Measurements from ENCODE around the gene QSOX2. TPM values are rescaled to one million over a fixed set of nuclear protein-coding genes. Genes with fewer than 3 reads are reported as not detected.

Gene QSOX2
- polyA plus RNA-seq, 1 experiment: 14.7 TPM

DNA sequence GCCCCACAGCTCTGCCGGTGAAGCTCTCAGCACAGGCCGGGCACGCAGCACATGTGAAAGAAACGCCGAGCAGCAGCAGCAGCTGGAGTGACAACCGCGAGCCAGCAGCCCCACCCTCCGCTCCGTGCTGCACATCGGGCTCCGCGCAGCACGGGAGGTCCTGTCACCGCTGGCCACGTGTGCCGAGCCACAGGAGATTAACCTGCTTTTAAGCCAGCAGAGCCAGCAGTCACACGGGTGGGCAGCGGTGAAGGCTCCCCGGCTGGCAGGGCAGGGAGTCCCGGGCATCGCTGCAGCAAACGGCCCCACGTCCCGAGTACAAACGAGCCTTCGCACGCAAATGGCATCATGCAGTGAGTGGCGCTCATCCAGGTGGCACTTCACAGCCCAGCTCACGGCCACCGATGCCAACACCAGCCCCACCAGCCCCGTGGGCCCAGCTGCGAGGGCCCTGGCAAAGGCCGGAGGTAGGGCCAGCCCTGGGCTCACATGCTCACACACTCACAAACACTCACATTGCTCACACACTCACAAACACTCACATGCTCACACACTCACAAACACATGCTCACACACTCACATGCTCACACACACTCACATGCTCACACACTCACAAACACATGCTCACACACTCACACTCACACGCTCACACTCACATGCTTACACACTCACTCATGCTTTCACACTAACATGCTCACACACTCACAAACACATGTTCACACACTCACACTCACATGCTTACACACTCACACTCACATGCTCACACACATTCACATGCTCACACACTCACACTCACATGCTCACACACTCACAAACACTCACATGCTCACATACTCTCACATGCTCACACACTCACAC, 47.2 kb upstream of the QSOX2 start:
- no peak overlapping the region for H3K27ac ChIP-seq (ENCODE audit: low read depth, low read length)
- ChIA-PET CTCF (no interaction called here), POLR2A (no interaction called here)
- no peak overlapping the region for H3K4me3 ChIP-seq (ENCODE audit: low read depth, low read length)
- TF ChIP-seq CTCF (IDR thresholded peaks at IDR 0.05; ENCODE audit: low read depth, low read length): no peak
- peaks cover 21% of the 10 kb centered on the region for H3K9me3 ChIP-seq (ENCODE audit: control insufficient read depth, insufficient read depth, low read length)
- no peak for DNase-seq (ENCODE audit: low read depth, low spot score)
- H3K27me3 ChIP-seq (ENCODE audit: control insufficient read depth, insufficient read depth, low read length): peaks cover 37% of the 10 kb centered on the region

GRCh38 chr9:136292026-136292538, 46.5 kb upstream of the QSOX2 start:
- peaks cover 21% of the 10 kb centered on the region for H3K9me3 ChIP-seq (ENCODE audit: control insufficient read depth, insufficient read depth, low read length)
- TF ChIP-seq CTCF (IDR thresholded peaks at IDR 0.05; ENCODE audit: low read depth, low read length): no peak
- POLR2A ChIA-PET: no interaction called here
- H3K4me3 ChIP-seq (ENCODE audit: low read depth, low read length): no peak overlapping the region
- no peak overlapping the region for H3K27ac ChIP-seq (ENCODE audit: low read depth, low read length)
- DNase-seq (ENCODE audit: low read depth, low spot score): no peak
- CTCF ChIA-PET: no interaction called here
- H3K27me3 ChIP-seq (ENCODE audit: control insufficient read depth, insufficient read depth, low read length): peaks cover 38% of the 10 kb centered on the region

DNA sequence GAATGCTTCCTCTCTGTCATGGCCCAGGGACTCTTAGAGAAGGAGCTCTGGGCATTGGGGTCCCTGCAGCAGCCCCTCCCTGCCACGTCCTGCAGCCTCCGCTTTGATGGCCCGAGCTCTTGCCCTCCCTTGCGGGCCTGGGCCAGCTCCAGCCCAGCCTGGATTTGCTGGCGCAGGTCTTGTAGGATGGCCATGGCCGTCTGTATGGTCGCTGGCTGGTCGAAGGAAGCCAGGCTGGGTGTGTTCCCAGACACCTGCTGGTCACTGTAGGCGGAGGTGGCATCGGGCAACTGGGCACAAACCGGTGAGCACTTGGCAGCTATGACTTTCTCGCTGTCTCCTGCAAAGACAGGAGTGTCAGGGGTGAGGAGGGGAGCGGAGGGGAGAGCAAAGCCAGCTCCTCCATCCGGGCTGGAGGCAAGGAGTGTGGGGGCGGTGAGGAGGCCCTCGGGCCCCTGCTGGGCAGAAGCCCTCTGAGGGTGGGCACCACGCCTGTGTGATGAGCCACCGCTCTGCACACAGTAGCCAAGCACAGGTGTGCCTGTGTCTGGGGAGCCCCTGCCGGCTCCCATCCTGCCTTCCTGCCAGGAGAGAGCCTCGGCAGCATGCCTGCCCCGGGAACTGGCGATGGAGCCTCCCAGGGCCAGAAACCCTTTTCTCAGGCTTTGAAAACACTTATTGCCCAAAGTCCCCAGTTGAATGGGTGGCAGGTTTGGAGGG, 45.9 kb upstream of the QSOX2 start:
- ChIA-PET CTCF (no interaction called here), POLR2A (no interaction called here)
- TF ChIP-seq CTCF (IDR thresholded peaks at IDR 0.05; ENCODE audit: low read depth, low read length): no peak
- Histone ChIP-seq H3K27ac (ENCODE audit: low read depth, low read length) (no peak overlapping the region), H3K9me3 (ENCODE audit: control insufficient read depth, insufficient read depth, low read length) (peaks cover 21% of the 10 kb centered on the region), H3K27me3 (ENCODE audit: control insufficient read depth, insufficient read depth, low read length) (peaks cover 37% of the 10 kb centered on the region), H3K4me3 (ENCODE audit: low read depth, low read length) (no peak overlapping the region)
- no peak for DNase-seq (ENCODE audit: low read depth, low spot score)

GRCh38 chr9:136290508-136291000, 44.9 kb upstream of the QSOX2 start:
- ChIA-PET POLR2A (no interaction called here), CTCF (interaction anchor here (1.5 kb wide), 1 partner anchor 22 kb away, joined by 3 read pairs; no protein-coding TSS in a partner anchor)
- TF ChIP-seq CTCF (IDR thresholded peaks at IDR 0.05; ENCODE audit: low read depth, low read length): no peak
- H3K27me3 ChIP-seq (ENCODE audit: control insufficient read depth, insufficient read depth, low read length): peaks cover 32% of the 10 kb centered on the region
- no peak for DNase-seq (ENCODE audit: low read depth, low spot score)
- peaks cover 21% of the 10 kb centered on the region for H3K9me3 ChIP-seq (ENCODE audit: control insufficient read depth, insufficient read depth, low read length)
- H3K4me3 ChIP-seq (ENCODE audit: low read depth, low read length): no peak overlapping the region
- no peak overlapping the region for H3K27ac ChIP-seq (ENCODE audit: low read depth, low read length)

Measured in AG04450 (cell line).